Peyer's patch (tissue), 4 donors: Measurements from ENCODE around the gene MSI2. TPM values are rescaled to one million over a fixed set of nuclear protein-coding genes. Genes with fewer than 3 reads are reported as not detected.

ENCODE experiments used
- DNase-seq, 3 donors: peaks; one replicate each; pipeline ENCODE4 v3.0.0-alpha.2; 2017 to 2019
- H3K27ac ChIP-seq, 4 donors: fragments of 200-600 bp; sonication (generic); one replicate each; pipeline ENCODE4 v1.5.1; 2016 to 2019
- H3K27me3 ChIP-seq, 2 donors: fragments of 200-600 bp; sonication (generic); one replicate each; pipeline ENCODE4 v1.5.1; 2019
- H3K36me3 ChIP-seq, 3 donors: fragments of 200-600 bp; sonication (generic); one replicate each; pipeline ENCODE4 v1.5.1; 2016 to 2019
- H3K4me1 ChIP-seq, 4 donors: fragments of 200-600 bp; sonication (generic); one replicate each; pipeline ENCODE4 v1.5.1; 2016 to 2019
- H3K4me3 ChIP-seq, 4 donors: fragments of 200-600 bp; sonication (generic); 1 replicate in 3 of 4; 2 replicates in 1 of 4; pipeline ENCODE4 v1.5.1; 2016 to 2019; ENCODE audit warnings: mild to moderate bottlenecking in 1 of 4
- H3K9me3 ChIP-seq, 4 donors: fragments of 200-600 bp; sonication (generic); one replicate each; pipeline ENCODE4 v1.5.1; 2016 to 2019; ENCODE audit warnings: mild to moderate bottlenecking in 1 of 4
- POLR2A ChIP-seq, 2 donors: fragments of 450-650 bp; IDR thresholded peaks; one replicate each; pipeline ENCODE4 v1.5.1; 2017; ENCODE audit warnings: antibody characterized with exemption in 2 of 2, mild to moderate bottlenecking in 2 of 2, moderate library complexity in 2 of 2
- total RNA-seq, 4 donors: library from RNA; depleted of rRNA; stranded (reverse); fragments of >200 nt; gene quantifications; one replicate each; pipeline ENCODE4 v1.1.0, GENCODE V29; 2016
- TF ChIP-seq, protein P1 (sequence below), 6 experiments: fragments of 450-650 bp in 4 of 6; fragments of 200-600 bp in 2 of 6; sonication (generic) in 1 of 6; IDR thresholded peaks; one replicate each; pipeline ENCODE4 v1.5.1; 2017 to 2019; ENCODE audit warnings: antibody characterized with exemption in 6 of 6, mild to moderate bottlenecking in 3 of 6, moderate library complexity in 1 of 6

The MSI2 gene
- 10 to 100 TPM; 25.9 to 39.0 (median 29.2) TPM for total RNA-seq

DNA sequence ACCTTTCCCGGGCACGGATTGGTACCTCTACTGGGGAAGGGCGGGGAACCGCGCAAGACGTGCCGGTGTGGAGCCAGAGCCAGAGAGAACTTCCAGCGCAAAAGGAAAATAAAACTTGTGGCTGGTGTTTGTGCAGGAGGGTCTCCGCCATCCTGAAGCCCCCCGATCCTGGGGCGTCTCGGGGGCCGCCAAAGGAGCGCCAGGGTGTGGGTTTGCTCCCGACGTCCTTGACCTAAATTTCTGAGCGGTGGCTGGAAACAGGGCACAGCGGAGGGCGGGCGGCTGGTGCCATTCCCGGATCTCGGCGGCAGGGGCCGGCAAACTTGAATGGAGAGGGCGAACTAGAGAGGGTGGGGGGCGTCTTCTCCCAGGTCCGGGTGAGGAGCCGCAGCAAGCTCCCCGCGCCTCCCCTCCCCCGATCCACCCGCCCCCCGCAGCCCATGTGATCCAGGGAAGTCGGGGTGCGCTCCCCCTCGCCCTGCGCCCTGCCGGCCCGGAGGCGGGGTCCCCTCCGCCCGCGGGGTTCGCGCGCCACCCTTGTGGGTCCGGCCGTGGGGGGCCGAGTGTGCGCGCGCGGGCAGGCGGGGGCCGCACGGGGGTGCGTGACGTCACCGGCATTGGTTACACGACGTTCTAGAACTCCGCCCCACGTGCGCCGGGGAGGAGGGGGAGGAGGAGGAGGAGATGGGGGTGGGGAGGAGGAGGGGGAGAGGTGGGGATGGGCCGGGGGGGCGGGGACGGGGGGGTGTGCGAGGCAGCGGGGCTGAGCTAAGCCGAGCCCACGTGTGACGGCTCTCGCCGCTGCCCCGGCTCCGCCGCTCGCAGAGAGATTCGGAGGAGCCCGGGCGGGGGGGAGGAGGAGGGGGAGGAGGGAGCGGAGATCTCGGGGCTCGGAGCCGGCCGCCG is at the start of gene MSI2:
TSS of gene MSI2 (plus strand) at position 748 of the 906 bp plus-strand sequence. CDS start 220 bp downstream, outside the sequence.
- H3K4me1 ChIP-seq = peaks cover 0 to 8% (median 1%) of the 10 kb centered on the region in 4 donors
- H3K9me3 ChIP-seq = no peaks in the 10 kb centered on the region
- TF ChIP-seq, protein P1, sequence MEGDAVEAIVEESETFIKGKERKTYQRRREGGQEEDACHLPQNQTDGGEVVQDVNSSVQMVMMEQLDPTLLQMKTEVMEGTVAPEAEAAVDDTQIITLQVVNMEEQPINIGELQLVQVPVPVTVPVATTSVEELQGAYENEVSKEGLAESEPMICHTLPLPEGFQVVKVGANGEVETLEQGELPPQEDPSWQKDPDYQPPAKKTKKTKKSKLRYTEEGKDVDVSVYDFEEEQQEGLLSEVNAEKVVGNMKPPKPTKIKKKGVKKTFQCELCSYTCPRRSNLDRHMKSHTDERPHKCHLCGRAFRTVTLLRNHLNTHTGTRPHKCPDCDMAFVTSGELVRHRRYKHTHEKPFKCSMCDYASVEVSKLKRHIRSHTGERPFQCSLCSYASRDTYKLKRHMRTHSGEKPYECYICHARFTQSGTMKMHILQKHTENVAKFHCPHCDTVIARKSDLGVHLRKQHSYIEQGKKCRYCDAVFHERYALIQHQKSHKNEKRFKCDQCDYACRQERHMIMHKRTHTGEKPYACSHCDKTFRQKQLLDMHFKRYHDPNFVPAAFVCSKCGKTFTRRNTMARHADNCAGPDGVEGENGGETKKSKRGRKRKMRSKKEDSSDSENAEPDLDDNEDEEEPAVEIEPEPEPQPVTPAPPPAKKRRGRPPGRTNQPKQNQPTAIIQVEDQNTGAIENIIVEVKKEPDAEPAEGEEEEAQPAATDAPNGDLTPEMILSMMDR (IDR thresholded peaks at IDR 0.05) = no peak
- no peak for TF ChIP-seq POLR2A (IDR thresholded peaks at IDR 0.05)
- H3K27me3 ChIP-seq = no peaks in the 10 kb centered on the region
- H3K27ac ChIP-seq = peak within 1 kb of the TSS; percentile 89 to 95 (median 93)
- H3K36me3 ChIP-seq = no peaks in the 10 kb centered on the region
- H3K4me3 ChIP-seq = peak within 1 kb of the TSS; percentile 87 to 98 (median 92)
- peak; percentile 90 to 98 (median 98) for DNase-seq

GRCh38 chr17:57206928-57207327 is 49.4 kb upstream of the MSI2 start:
- H3K4me1 ChIP-seq = no peaks in the 10 kb centered on the region
- H3K4me3 ChIP-seq = no peak overlapping the region
- H3K9me3 ChIP-seq = no peaks in the 10 kb centered on the region
- no peak overlapping the region for H3K27ac ChIP-seq
- TF ChIP-seq, protein P1 (IDR thresholded peaks at IDR 0.05) = no peak
- no peak for TF ChIP-seq POLR2A (IDR thresholded peaks at IDR 0.05)
- no peaks in the 10 kb centered on the region for H3K27me3 ChIP-seq
- DNase-seq = no peak
- H3K36me3 ChIP-seq = no peaks in the 10 kb centered on the region

- Histone ChIP-seq H3K9me3 (no peaks in the 10 kb centered on the region), H3K4me3 (no peak overlapping the region), H3K27ac (no peak overlapping the region), H3K27me3 (no peaks in the 10 kb centered on the region), H3K36me3 (no peaks in the 10 kb centered on the region), H3K4me1 (no peaks in the 10 kb centered on the region)
- no peak for TF ChIP-seq POLR2A (IDR thresholded peaks at IDR 0.05)
- TF ChIP-seq, protein P1 (IDR thresholded peaks at IDR 0.05) = no peak
- no peak for DNase-seq
Observed at GRCh38 chr17:57207396-57207795, 48.9 kb upstream of the MSI2 start.

GRCh38 chr17:57210224-57210553 is 46.1 kb upstream of the MSI2 start:
- no peak for DNase-seq
- Histone ChIP-seq H3K27ac (no peak overlapping the region), H3K4me1 (no peaks in the 10 kb centered on the region), H3K27me3 (no peaks in the 10 kb centered on the region), H3K36me3 (no peaks in the 10 kb centered on the region), H3K4me3 (no peak overlapping the region), H3K9me3 (no peaks in the 10 kb centered on the region)
- TF ChIP-seq POLR2A (IDR thresholded peaks at IDR 0.05) = no peak
- TF ChIP-seq, protein P1 (IDR thresholded peaks at IDR 0.05) = no peak

DNA sequence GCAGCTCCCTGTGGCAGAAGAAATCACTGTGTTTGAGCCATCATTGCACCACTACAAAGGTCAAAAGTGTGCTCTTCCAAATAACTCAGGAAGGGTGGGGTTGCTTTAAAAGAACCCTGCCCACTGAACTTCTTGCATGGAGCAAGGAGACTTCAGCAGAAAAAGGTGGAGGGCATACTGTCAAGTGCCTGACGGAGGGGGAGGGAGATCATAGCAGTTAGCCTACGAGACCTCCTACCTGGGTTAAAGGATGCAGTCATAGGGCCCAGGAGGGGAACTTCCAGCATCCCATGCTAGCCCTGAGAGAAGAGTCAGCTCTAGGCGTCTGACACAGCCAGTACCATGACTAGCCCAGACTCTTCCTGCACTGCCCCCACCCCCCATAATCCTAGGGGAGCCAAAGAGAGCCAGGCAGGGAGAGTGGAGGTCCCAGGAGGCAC is 45.3 kb upstream of the MSI2 start:
- no peaks in the 10 kb centered on the region for H3K36me3 ChIP-seq
- H3K9me3 ChIP-seq = no peaks in the 10 kb centered on the region
- H3K27ac ChIP-seq = no peak overlapping the region
- no peaks in the 10 kb centered on the region for H3K4me1 ChIP-seq
- H3K27me3 ChIP-seq = no peaks in the 10 kb centered on the region
- H3K4me3 ChIP-seq = no peak overlapping the region
- DNase-seq = no peak
- TF ChIP-seq POLR2A (IDR thresholded peaks at IDR 0.05) = no peak
- TF ChIP-seq, protein P1 (IDR thresholded peaks at IDR 0.05) = no peak
